Kidney (tissue), 14 donors: Measurements from ENCODE around the gene ISLR. TPM values are rescaled to one million over a fixed set of nuclear protein-coding genes. Genes with fewer than 3 reads are reported as not detected.
A peak's percentile ranks its signal among the peaks of the same experiment; 100 is the strongest.
"Not testable (repeated sequence)": the region's sequence is repeated elsewhere in the genome, so short reads cannot be mapped to it uniquely, and the experiment has no call there.

ENCODE experiments used
- DNase-seq, 5 donors: peaks; one replicate each; pipeline ENCODE4 v3.0.0-alpha.2; 2013 to 2020
- FAIRE-seq: peaks from 2 replicates; lab custom pipeline; 2012; peaks lifted over from hg19 to GRCh38; lab: Jason Lieb, UNC
- H3K27ac ChIP-seq, 2 donors: one replicate each; pipeline ENCODE4 v1.7.0; 2013; ENCODE audit warnings: low read depth in 2 of 2, low read length in 2 of 2, inconsistent platforms in 1 of 2
- H3K27me3 ChIP-seq: one replicate; pipeline ENCODE4 v1.7.1; 2013; ENCODE audit warnings: low read length, inconsistent platforms; ENCODE audit not compliant: control insufficient read depth, insufficient read depth
- H3K36me3 ChIP-seq, 3 donors: one replicate each; pipeline versions ENCODE4 v1.7.0 to v1.7.1; 2013; ENCODE audit warnings: low read length in 3 of 3, control low read depth in 1 of 3, inconsistent platforms in 1 of 3; ENCODE audit not compliant: insufficient read depth in 3 of 3, control insufficient read depth in 2 of 3
- H3K4me1 ChIP-seq, 3 donors: one replicate each; pipeline versions ENCODE4 v1.7.0 to v1.7.1; 2013; ENCODE audit warnings: low read length in 3 of 3, inconsistent platforms in 1 of 3, low read depth in 1 of 3; ENCODE audit not compliant: control insufficient read depth in 2 of 3, insufficient read depth in 2 of 3
- H3K4me3 ChIP-seq, 3 donors: one replicate each; pipeline versions ENCODE4 v1.7.0 to v1.8.1; 2013; ENCODE audit warnings: low read length in 3 of 3, control low read depth in 1 of 3, inconsistent platforms in 1 of 3
- H3K9ac ChIP-seq, 3 donors: one replicate each; pipeline versions ENCODE4 v1.7.0 to v1.7.1; 2013; ENCODE audit warnings: low read length in 3 of 3, control low read depth in 1 of 3, inconsistent platforms in 1 of 3
- H3K9me3 ChIP-seq, 3 donors: one replicate each; pipeline versions ENCODE4 v1.7.0 to v1.7.1; 2013; ENCODE audit warnings: low read length in 3 of 3, control low read depth in 1 of 3, inconsistent platforms in 1 of 3; ENCODE audit not compliant: control insufficient read depth in 2 of 3, insufficient read depth in 1 of 3
- CTCF ChIP-seq: IDR thresholded peaks from 3 replicates; pipeline ENCODE4 v1.5.1; 2012; ENCODE audit warnings: mild to moderate bottlenecking, moderate library complexity, borderline replicate concordance; ENCODE audit not compliant: insufficient read depth; ENCODE audit errors: extremely low read depth
- intact Hi-C: fragments of 100-400 bp; cut with DNase I; formaldehyde crosslinking; loops from one replicate; pipeline ENCODE4 v1.11.1; 2022
- polyA plus RNA-seq: library from polyadenylated mRNA; stranded (reverse); fragments of 350-450 nt; fragmentation: Illumina TruSeq; extraction: RNeasy Lipid Tissue Mini Kit (QIAGEN cat#74804); gene quantifications from one replicate; pipeline ENCODE4 v1.2.3, GENCODE V29; 2014; ENCODE audit warnings: low read depth, low replicate concordance; ENCODE audit not compliant: insufficient read depth
- total RNA-seq: library from RNA; stranded (reverse); fragmentation: NEBNext Ultra II Directional; extraction: Animal tissue kit (Norgen Biotek cat#: 25700); gene quantifications from one replicate; pipeline ENCODE4 v1.2.1, GENCODE V29; 2021
- donor health status: control.
- donor health status: control.
- donor health status: control.
- donor health status: control.
- donor health status: control.
- donor health status: DM: yes; HTN: yes; CAD: no.
- donor health status: Normal renal cell carcinoma (clear cell type).

Gene ISLR
- total and polyA plus RNA-seq, 2 donors from 2014 or later = 18.8 to 30.2 TPM

GRCh38 chr15:74159773-74160172 is 13.7 kb upstream of the ISLR start:
- FAIRE-seq = no peak
- no peak for DNase-seq
- H3K27me3 ChIP-seq = no peaks in the 10 kb centered on the region
- H3K4me3 ChIP-seq = no peak overlapping the region
- no peaks in the 10 kb centered on the region for H3K36me3 ChIP-seq
- no peak overlapping the region for H3K27ac ChIP-seq
- intact Hi-C loops = no loop called here
- no peak for TF ChIP-seq CTCF
- peaks cover 0 to 7% (median 2%) of the 10 kb centered on the region in 3 donors for H3K4me1 ChIP-seq
- no peaks in the 10 kb centered on the region for H3K9me3 ChIP-seq
- H3K9ac ChIP-seq = no peak overlapping the region

DNA sequence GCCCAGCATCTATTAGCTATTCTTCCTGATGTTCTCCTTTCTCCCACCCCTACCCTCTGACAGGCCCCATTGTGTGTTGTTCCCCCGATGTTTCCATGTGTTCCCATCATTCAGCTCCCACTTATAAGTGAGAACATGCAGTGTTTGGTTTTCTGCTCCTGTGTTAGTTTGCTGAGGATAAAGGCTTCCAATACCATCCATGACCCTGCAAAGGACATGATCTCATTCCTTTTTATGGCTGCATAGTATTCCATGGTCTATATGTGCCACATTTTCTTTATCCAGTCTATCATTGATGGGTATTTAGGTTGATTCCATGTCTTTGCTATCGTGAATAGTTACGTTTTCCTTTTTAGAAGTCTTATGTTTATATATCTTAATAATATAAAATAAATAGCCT is 13.1 kb upstream of the ISLR start:
- DNase-seq, H3K27ac ChIP-seq, H3K27me3 ChIP-seq, H3K9me3 ChIP-seq, H3K4me1 ChIP-seq, intact Hi-C loops, FAIRE-seq, H3K4me3 ChIP-seq, H3K36me3 ChIP-seq, H3K9ac ChIP-seq: not testable (repeated sequence)

GRCh38 chr15:74162195-74162536 is 11.3 kb upstream of the ISLR start:
- H3K9me3 ChIP-seq, H3K9ac ChIP-seq, H3K4me3 ChIP-seq, DNase-seq, H3K27me3 ChIP-seq, intact Hi-C loops, H3K27ac ChIP-seq, H3K36me3 ChIP-seq, FAIRE-seq, H3K4me1 ChIP-seq: not testable (repeated sequence)

GRCh38 chr15:74165461-74165860 is 8.0 kb upstream of the ISLR start:
- H3K9me3 ChIP-seq = no peaks in the 10 kb centered on the region
- H3K27ac ChIP-seq = no peak overlapping the region
- H3K27me3 ChIP-seq = no peaks in the 10 kb centered on the region
- H3K4me1 ChIP-seq = peaks cover 0 to 3% (median 0%) of the 10 kb centered on the region in 3 donors
- no peak for TF ChIP-seq CTCF
- FAIRE-seq = no peak
- no peak overlapping the region for H3K4me3 ChIP-seq
- DNase-seq = no peak
- H3K9ac ChIP-seq = no peak overlapping the region
- no peaks in the 10 kb centered on the region for H3K36me3 ChIP-seq
- intact Hi-C loops = no loop called here

GRCh38 chr15:74167891-74168331 is 5.6 kb upstream of the ISLR start:
- Histone ChIP-seq H3K9me3 (no peaks in the 10 kb centered on the region), H3K4me3 (no peak overlapping the region), H3K9ac (no peak overlapping the region), H3K27me3 (no peaks in the 10 kb centered on the region), H3K36me3 (no peaks in the 10 kb centered on the region), H3K27ac (no peak overlapping the region), H3K4me1 (peaks cover 0 to 6% (median 3%) of the 10 kb centered on the region in 3 donors)
- intact Hi-C loops = no loop called here
- DNase-seq (peak in 1 of 5 donors; percentile 57), FAIRE-seq (no peak)
- TF ChIP-seq CTCF = no peak
